Tibial nerve (tissue), 4 donors: ENCODE results near the gene CLSTN3.

Experiments
- EP300 ChIP-seq, 2 donors: sonication (generic); formaldehyde crosslinking; IDR thresholded peaks; one replicate each; pipeline ENCODE4 v1.6.1; 2017; ENCODE audit warnings: antibody characterized with exemption in 2 of 2, mild to moderate bottlenecking in 1 of 2
- POLR2A ChIP-seq, 2 donors: fragments of 450-650 bp; IDR thresholded peaks; one replicate each; pipeline ENCODE4 v1.6.1; 2017; ENCODE audit warnings: antibody characterized with exemption in 2 of 2, mild to moderate bottlenecking in 2 of 2, moderate library complexity in 2 of 2
- TF ChIP-seq, protein P1 (sequence below), 5 experiments: fragments of 200-600 bp in 3 of 5; fragments of 450-650 bp in 2 of 5; sonication (generic) in 3 of 5; IDR thresholded peaks; one replicate each; pipeline ENCODE4 v1.5.1; 2016 to 2019; ENCODE audit warnings: antibody characterized with exemption in 5 of 5, mild to moderate bottlenecking in 3 of 5, moderate library complexity in 2 of 5

DNA sequence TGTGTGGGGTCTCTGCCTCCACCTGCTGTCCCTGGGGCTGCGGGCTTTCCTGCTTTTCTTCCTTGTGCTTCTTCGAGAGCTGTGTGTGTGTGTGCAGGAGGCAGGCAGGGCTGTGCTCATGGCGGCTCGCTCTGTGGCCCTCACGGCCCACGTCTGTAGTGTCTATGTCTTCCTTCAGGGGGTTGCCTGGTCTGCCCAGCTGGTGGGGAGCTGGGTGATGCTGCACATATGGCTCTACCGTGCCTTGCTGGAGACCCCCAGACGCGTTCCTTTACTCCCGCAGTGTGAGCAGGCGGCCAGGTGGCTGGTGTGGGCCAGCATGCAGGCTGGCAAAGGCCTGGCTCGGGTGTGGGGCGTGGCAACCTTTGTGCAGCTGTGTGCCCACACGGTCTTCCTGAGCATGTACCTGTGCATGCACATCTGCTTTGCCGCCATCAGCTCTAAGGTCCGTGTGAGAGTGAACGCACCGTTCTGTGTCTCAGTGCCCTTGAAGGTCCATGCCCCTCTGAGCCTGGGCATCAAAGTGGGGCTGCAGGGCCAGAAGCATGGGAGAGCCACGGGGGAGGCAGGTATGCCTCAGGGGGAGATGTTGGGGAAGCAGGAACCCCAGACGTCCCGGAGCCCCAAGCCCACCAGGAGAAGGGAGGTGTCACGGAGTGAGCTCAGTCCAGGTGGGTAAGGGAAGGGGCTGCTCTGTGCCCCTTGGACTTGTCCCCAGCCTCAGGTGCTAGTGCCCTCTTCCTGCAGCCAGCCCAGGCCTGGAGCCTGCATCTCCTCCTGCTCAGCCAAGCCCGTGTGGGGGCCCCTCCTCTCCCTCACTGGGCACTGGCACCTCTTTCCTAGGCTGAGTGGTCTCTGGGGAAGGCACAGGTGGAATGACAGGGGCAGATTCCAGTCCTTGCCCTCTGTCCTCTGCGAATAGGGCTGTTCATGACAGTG lies 26.4 kb downstream of the CLSTN3 start:
- TF ChIP-seq, protein P1, sequence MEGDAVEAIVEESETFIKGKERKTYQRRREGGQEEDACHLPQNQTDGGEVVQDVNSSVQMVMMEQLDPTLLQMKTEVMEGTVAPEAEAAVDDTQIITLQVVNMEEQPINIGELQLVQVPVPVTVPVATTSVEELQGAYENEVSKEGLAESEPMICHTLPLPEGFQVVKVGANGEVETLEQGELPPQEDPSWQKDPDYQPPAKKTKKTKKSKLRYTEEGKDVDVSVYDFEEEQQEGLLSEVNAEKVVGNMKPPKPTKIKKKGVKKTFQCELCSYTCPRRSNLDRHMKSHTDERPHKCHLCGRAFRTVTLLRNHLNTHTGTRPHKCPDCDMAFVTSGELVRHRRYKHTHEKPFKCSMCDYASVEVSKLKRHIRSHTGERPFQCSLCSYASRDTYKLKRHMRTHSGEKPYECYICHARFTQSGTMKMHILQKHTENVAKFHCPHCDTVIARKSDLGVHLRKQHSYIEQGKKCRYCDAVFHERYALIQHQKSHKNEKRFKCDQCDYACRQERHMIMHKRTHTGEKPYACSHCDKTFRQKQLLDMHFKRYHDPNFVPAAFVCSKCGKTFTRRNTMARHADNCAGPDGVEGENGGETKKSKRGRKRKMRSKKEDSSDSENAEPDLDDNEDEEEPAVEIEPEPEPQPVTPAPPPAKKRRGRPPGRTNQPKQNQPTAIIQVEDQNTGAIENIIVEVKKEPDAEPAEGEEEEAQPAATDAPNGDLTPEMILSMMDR (IDR thresholded peaks at IDR 0.05): no peak
- TF ChIP-seq EP300 (IDR thresholded peaks at IDR 0.05): no peak
- no peak for TF ChIP-seq POLR2A (IDR thresholded peaks at IDR 0.05)
